Measurements from ENCODE around the gene ARHGEF33. TPM values are rescaled to one million over a fixed set of nuclear protein-coding genes. Genes with fewer than 3 reads are reported as not detected.

ARHGEF33 gene
- total RNA-seq, 1 experiment from 2014 or later: 0.41 TPM

GRCh38 chr2:38945372-38945771 is 55.7 kb downstream of the ARHGEF33 start:
- in situ Hi-C loops (cut with HindIII; ENCODE audit: low pct_unique_long_range_greater_than_20kb, low sequenced_read_pairs) (no loop called here), intact Hi-C loops (cut with micrococcal nuclease; ENCODE audit: unreplicated experiment) (no loop called here)
- no peak overlapping the region for H3K4me3 ChIP-seq (ENCODE audit: low read depth in 2 of 2, low read length in 2 of 2)
- no peak for TF ChIP-seq POLR2AphosphoS5 (IDR thresholded peaks at IDR 0.05; ENCODE audit: low read depth, low read length)
- TF ChIP-seq SIN3A (IDR thresholded peaks at IDR 0.05; ENCODE audit: borderline replicate concordance, insufficient read depth, low read depth, low read length): no peak
- TF ChIP-seq TCF7L2 (IDR thresholded peaks at IDR 0.05; ENCODE audit: low read depth, low read length): no peak
- no peak for TF ChIP-seq CTCF (IDR thresholded peaks at IDR 0.05)
- TF ChIP-seq, protein P1, sequence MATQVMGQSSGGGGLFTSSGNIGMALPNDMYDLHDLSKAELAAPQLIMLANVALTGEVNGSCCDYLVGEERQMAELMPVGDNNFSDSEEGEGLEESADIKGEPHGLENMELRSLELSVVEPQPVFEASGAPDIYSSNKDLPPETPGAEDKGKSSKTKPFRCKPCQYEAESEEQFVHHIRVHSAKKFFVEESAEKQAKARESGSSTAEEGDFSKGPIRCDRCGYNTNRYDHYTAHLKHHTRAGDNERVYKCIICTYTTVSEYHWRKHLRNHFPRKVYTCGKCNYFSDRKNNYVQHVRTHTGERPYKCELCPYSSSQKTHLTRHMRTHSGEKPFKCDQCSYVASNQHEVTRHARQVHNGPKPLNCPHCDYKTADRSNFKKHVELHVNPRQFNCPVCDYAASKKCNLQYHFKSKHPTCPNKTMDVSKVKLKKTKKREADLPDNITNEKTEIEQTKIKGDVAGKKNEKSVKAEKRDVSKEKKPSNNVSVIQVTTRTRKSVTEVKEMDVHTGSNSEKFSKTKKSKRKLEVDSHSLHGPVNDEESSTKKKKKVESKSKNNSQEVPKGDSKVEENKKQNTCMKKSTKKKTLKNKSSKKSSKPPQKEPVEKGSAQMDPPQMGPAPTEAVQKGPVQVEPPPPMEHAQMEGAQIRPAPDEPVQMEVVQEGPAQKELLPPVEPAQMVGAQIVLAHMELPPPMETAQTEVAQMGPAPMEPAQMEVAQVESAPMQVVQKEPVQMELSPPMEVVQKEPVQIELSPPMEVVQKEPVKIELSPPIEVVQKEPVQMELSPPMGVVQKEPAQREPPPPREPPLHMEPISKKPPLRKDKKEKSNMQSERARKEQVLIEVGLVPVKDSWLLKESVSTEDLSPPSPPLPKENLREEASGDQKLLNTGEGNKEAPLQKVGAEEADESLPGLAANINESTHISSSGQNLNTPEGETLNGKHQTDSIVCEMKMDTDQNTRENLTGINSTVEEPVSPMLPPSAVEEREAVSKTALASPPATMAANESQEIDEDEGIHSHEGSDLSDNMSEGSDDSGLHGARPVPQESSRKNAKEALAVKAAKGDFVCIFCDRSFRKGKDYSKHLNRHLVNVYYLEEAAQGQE (IDR thresholded peaks at IDR 0.05; ENCODE audit: insufficient read depth in 1 of 2, low read depth in 2 of 2, low read length in 1 of 2): no peak
- BruUV-seq (replicated peaks): no TSS peak
- H3K9me3 ChIP-seq (ENCODE audit: control insufficient read depth, insufficient read depth, low read depth, low read length): no peaks in the 10 kb centered on the region
- ChIA-PET CTCF (no interaction called here), POLR2A (no interaction called here)
- ATAC-seq: no peak
- H3K27ac ChIP-seq (ENCODE audit: low read length): no peak overlapping the region
- H3K36me3 ChIP-seq (ENCODE audit: control insufficient read depth, insufficient read depth, low read length): no peaks in the 10 kb centered on the region
- DNase-seq (ENCODE audit: low read depth, low spot score): no peak
- 0 out of 2 replicates have a peak, but pooled peaks cover 5% of the 10 kb centered on the region for H3K4me1 ChIP-seq (ENCODE audit: control insufficient read depth, insufficient read depth, low read length)
- no peaks in the 10 kb centered on the region for H3K27me3 ChIP-seq (ENCODE audit: control insufficient read depth, insufficient read depth, low read length)

- no peaks in the 10 kb centered on the region for H3K9me3 ChIP-seq (ENCODE audit: control insufficient read depth, insufficient read depth, low read depth, low read length)
- H3K36me3 ChIP-seq (ENCODE audit: control insufficient read depth, insufficient read depth, low read length): no peaks in the 10 kb centered on the region
- TF ChIP-seq, protein P1 (IDR thresholded peaks at IDR 0.05; ENCODE audit: insufficient read depth in 1 of 2, low read depth in 2 of 2, low read length in 1 of 2): no peak
- TF ChIP-seq CTCF (IDR thresholded peaks at IDR 0.05): no peak
- no peak for TF ChIP-seq TCF7L2 (IDR thresholded peaks at IDR 0.05; ENCODE audit: low read depth, low read length)
- TF ChIP-seq POLR2AphosphoS5 (IDR thresholded peaks at IDR 0.05; ENCODE audit: low read depth, low read length): no peak
- no peak for TF ChIP-seq SIN3A (IDR thresholded peaks at IDR 0.05; ENCODE audit: borderline replicate concordance, insufficient read depth, low read depth, low read length)
- DNase-seq (ENCODE audit: low read depth, low spot score) (no peak), ATAC-seq (no peak)
- intact Hi-C loops (cut with micrococcal nuclease; ENCODE audit: unreplicated experiment) (no loop called here), in situ Hi-C loops (cut with HindIII; ENCODE audit: low pct_unique_long_range_greater_than_20kb, low sequenced_read_pairs) (no loop called here)
- H3K27me3 ChIP-seq (ENCODE audit: control insufficient read depth, insufficient read depth, low read length): no peaks in the 10 kb centered on the region; the same call in 1 of the 2 replicates
- no peak overlapping the region for H3K4me3 ChIP-seq (ENCODE audit: low read depth in 2 of 2, low read length in 2 of 2)
- H3K27ac ChIP-seq (ENCODE audit: low read length): no peak overlapping the region
- ChIA-PET POLR2A (no interaction called here), CTCF (interaction anchor here (2.3 kb wide), 1 partner anchor 284 kb away, joined by 31 read pairs; no protein-coding TSS in a partner anchor)
- BruUV-seq (replicated peaks): no TSS peak
- 0 out of 2 replicates have a peak, but pooled peaks cover 5% of the 10 kb centered on the region for H3K4me1 ChIP-seq (ENCODE audit: control insufficient read depth, insufficient read depth, low read length)
Measured at GRCh38 chr2:38945911-38946310, 56.2 kb downstream of the ARHGEF33 start.
